DOHH2 (cell line): Measurements from ENCODE around the gene UBTD1.

Experiments used
- H3F3A ChIP-seq: fragments of 200-600 bp; sonication (generic), shearing (Covaris generic); 2 replicates; pipeline ENCODE4 v1.6.0; 2016; ENCODE audit warnings: antibody characterized with exemption, mild to moderate bottlenecking; ENCODE audit not compliant: control insufficient read depth, insufficient read depth
- H3K27ac ChIP-seq: fragments of 200-600 bp; sonication (generic); 2 replicates; pipeline ENCODE4 v1.5.1; 2014; ENCODE audit warnings: low read depth, mild to moderate bottlenecking, low read length, moderate library complexity
- H3K27me3 ChIP-seq: fragments of 200-600 bp; sonication (generic); 2 replicates; pipeline ENCODE4 v1.6.1; 2014; ENCODE audit warnings: mild to moderate bottlenecking, low read length, mixed read lengths; ENCODE audit not compliant: control insufficient read depth
- H3K36me3 ChIP-seq: fragments of 200-600 bp; sonication (generic); 2 replicates; pipeline ENCODE4 v1.6.1; 2014; ENCODE audit warnings: mild to moderate bottlenecking, low read length, moderate library complexity, mixed read lengths; ENCODE audit not compliant: control insufficient read depth
- H3K4me1 ChIP-seq: fragments of 200-600 bp; sonication (generic); 2 replicates; pipeline ENCODE4 v1.6.1; 2014; ENCODE audit warnings: mild to moderate bottlenecking, low read length, mixed read lengths; ENCODE audit not compliant: control insufficient read depth
- H3K4me2 ChIP-seq: fragments of 200-600 bp; sonication (generic); 2 replicates; pipeline ENCODE4 v1.6.0; 2014; ENCODE audit warnings: mild to moderate bottlenecking, low read length, moderate library complexity
- H3K4me3 ChIP-seq: fragments of 200-600 bp; sonication (generic); 2 replicates; pipeline ENCODE4 v1.5.1; 2014; ENCODE audit warnings: mild to moderate bottlenecking, low read length, mixed read lengths
- H3K79me2 ChIP-seq: fragments of 200-600 bp; sonication (generic); 2 replicates; pipeline ENCODE4 v1.6.1; 2014; ENCODE audit warnings: mild to moderate bottlenecking, low read length, mixed read lengths; ENCODE audit not compliant: control insufficient read depth
- H3K9me2 ChIP-seq: fragments of 200-600 bp; sonication (generic); replicated peaks from 2 replicates; pipeline ENCODE4 v1.6.1; 2014; ENCODE audit warnings: mild to moderate bottlenecking, low read length, mixed read lengths; ENCODE audit not compliant: control insufficient read depth
- H3K9me3 ChIP-seq: fragments of 200-600 bp; sonication (generic); 2 replicates; pipeline ENCODE4 v1.6.1; 2014; ENCODE audit warnings: antibody characterized with exemption, low read length, mixed read lengths; ENCODE audit not compliant: control insufficient read depth, insufficient read depth
- H4K20me1 ChIP-seq: fragments of 200-600 bp; sonication (generic); 2 replicates; pipeline ENCODE4 v1.6.0; 2014; ENCODE audit warnings: low read depth, mild to moderate bottlenecking, antibody characterized with exemption, low read length, moderate library complexity; ENCODE audit not compliant: control insufficient read depth, insufficient read depth
- CTCF ChIP-seq: fragments of 200-600 bp; sonication (generic); IDR thresholded peaks from one replicate; pipeline ENCODE4 v1.5.1; 2014; ENCODE audit warnings: antibody characterized with exemption, mild to moderate bottlenecking, low read depth, low read length; ENCODE audit not compliant: poor library complexity, severe bottlenecking
- EZH2phosphoT487 ChIP-seq: fragments of 200-600 bp; sonication (generic); IDR thresholded peaks from 2 replicates; pipeline ENCODE4 v1.6.1; 2017; ENCODE audit warnings: borderline replicate concordance, mild to moderate bottlenecking, antibody characterized with exemption, low read length, moderate library complexity, mixed read lengths

Gene UBTD1

GRCh38 chr10:97485647-97486281 is 13.0 kb upstream of the UBTD1 start:
- Histone ChIP-seq H3K4me3 (no peak overlapping the region), H3K27me3 (no peaks in the 10 kb centered on the region), H3K79me2 (peaks cover 68% of the 10 kb centered on the region), H3F3A (no peaks in the 10 kb centered on the region), H3K27ac (no peak overlapping the region), H3K4me2 (no peak overlapping the region), H3K4me1 (peaks cover 12% of the 10 kb centered on the region), H3K9me3 (no peaks in the 10 kb centered on the region), H3K36me3 (peaks cover 48% of the 10 kb centered on the region), H4K20me1 (peaks cover 4% of the 10 kb centered on the region), H3K9me2 (no peaks in the 10 kb centered on the region)
- TF ChIP-seq EZH2phosphoT487 (no peak), CTCF (no peak)

DNA sequence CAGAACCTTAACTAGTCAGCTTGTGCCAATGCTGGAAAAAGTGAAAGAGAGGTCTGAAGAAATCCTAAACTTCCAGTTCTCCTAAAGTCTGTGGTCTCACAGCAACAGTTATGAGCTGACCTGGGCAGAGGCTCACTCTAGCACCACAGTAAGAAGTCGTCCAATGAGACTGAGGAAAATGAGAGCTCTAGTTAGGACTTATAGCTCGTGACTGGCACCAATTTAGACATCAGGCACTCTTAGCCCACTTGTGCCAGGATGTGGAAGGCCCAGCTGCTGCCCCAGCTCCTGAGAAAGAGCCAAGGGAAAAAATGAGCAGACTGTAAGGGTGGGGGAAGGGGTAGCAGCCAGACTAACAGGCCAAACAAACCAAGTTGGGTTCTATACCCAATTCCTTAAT is 8.1 kb upstream of the UBTD1 start:
- Histone ChIP-seq H3F3A (no peaks in the 10 kb centered on the region), H3K4me1 (peaks cover 24% of the 10 kb centered on the region), H3K9me2 (no peaks in the 10 kb centered on the region), H3K4me3 (no peak overlapping the region), H4K20me1 (peaks cover 18% of the 10 kb centered on the region), H3K79me2 (peaks cover 98% of the 10 kb centered on the region), H3K9me3 (no peaks in the 10 kb centered on the region), H3K27ac (no peak overlapping the region), H3K27me3 (no peaks in the 10 kb centered on the region), H3K4me2 (no peak overlapping the region), H3K36me3 (peaks cover 49% of the 10 kb centered on the region)
- no peak for TF ChIP-seq CTCF
- TF ChIP-seq EZH2phosphoT487, result no peak

DNA sequence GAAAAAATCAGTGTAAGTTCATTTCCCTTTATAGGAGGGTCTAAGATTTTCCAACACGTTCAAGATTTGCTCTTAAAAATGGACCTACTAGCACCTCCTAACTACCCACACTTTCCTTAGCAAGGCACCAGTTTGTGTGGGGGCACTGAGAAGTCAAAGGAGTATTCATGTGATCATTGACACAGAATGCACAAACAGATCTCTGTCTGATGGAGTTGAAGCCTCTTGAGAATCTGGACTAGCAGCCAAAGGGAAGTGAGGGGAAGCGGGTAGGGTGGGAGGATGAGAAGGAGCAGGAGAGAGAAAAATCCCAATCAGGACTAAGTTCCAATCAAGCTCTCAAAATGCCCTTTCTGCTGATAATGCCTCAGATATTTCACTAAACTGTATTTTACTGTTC is 4.6 kb upstream of the UBTD1 start:
- Histone ChIP-seq H4K20me1 (peaks cover 32% of the 10 kb centered on the region), H3K27me3 (peaks cover 3% of the 10 kb centered on the region), H3F3A (peaks cover 3% of the 10 kb centered on the region), H3K4me1 (peaks cover 41% of the 10 kb centered on the region), H3K4me3 (no peak overlapping the region), H3K9me3 (no peaks in the 10 kb centered on the region), H3K27ac (no peak overlapping the region), H3K79me2 (peaks cover 90% of the 10 kb centered on the region), H3K9me2 (no peaks in the 10 kb centered on the region), H3K36me3 (peaks cover 55% of the 10 kb centered on the region), H3K4me2 (no peak overlapping the region)
- TF ChIP-seq EZH2phosphoT487 (no peak), CTCF (no peak)
